ENCODE results near the gene TWNK. TPM values are rescaled to one million over a fixed set of nuclear protein-coding genes. Genes with fewer than 3 reads are reported as not detected.
A peak's percentile ranks its signal among the peaks of the same experiment; 100 is the strongest.

Gene TWNK
- 5.5 TPM in 2 replicates for polyA plus RNA-seq (2013)

GRCh38 chr10:100986952-100987684, at the start of gene TWNK, which contains the start of gene MRPL43:
TSS of gene TWNK (plus strand) at chr10:100987543. CDS start at chr10:100988211, 668 bp downstream.
TSS of gene MRPL43 (minus strand) at chr10:100987497. CDS start at chr10:100987443, 54 bp downstream.
- peaks cover 5% of the 10 kb centered on the region for H3K79me1 ChIP-seq (ENCODE audit: low read length)
- peak within 1 kb of the TSS; percentile 96 for H3K18ac ChIP-seq (ENCODE audit: low read length)
- peak within 1 kb of the TSS; percentile 77 for H3K27ac ChIP-seq (ENCODE audit: low read depth, low read length)
- peak; percentile 80 to 85 for DNase-seq
- peaks cover 9 to 10% of the 10 kb centered on the region in 2 experiments for H3K4me1 ChIP-seq (ENCODE audit: control insufficient read depth in 1 of 2, insufficient read depth in 2 of 2, low read length in 2 of 2)
- peak within 1 kb of the TSS; percentile 96 for H4K12ac ChIP-seq (ENCODE audit: low read depth, low read length)
- H3K79me2 ChIP-seq (ENCODE audit: control insufficient read depth, insufficient read depth, low read length, poor library complexity), result peaks cover 6% of the 10 kb centered on the region
- H3K27me3 ChIP-seq (ENCODE audit: insufficient read depth, low read length), result no peaks in the 10 kb centered on the region
- peak within 1 kb of the TSS; percentile 100 for H4K8ac ChIP-seq (ENCODE audit: low read depth, low read length)
- peak within 1 kb of the TSS; percentile 96 for H2AFZ ChIP-seq (ENCODE audit: insufficient read depth, low read length, poor library complexity)
- H3K14ac ChIP-seq (ENCODE audit: low read length), result peak within 1 kb of the TSS; percentile 95
- peak within 1 kb of the TSS; percentile 99 for H3K4me3 ChIP-seq (ENCODE audit: low read depth, low read length)
- WGBS (ENCODE audit: extremely low coverage, insufficient coverage, insufficient read length), result no CpG with 5 or more reads among the region's 75 CpGs
- no peaks in the 10 kb centered on the region for H3K9me3 ChIP-seq (ENCODE audit: insufficient read depth, low read depth, low read length)
- H4K91ac ChIP-seq (ENCODE audit: low read depth, low read length), result peak within 1 kb of the TSS; percentile 96
- H3K36me3 ChIP-seq (ENCODE audit: control insufficient read depth in 1 of 2, insufficient read depth in 2 of 2, low read length in 2 of 2), result peaks cover 31 to 43% of the 10 kb centered on the region in 2 experiments
- peak within 1 kb of the TSS; percentile 86 for H2BK120ac ChIP-seq (ENCODE audit: insufficient read depth, low read length, poor library complexity)
- H3K4me2 ChIP-seq (ENCODE audit: low read length), result peak within 1 kb of the TSS; percentile 82
- peak within 1 kb of the TSS; percentile 6 for H2AK5ac ChIP-seq (ENCODE audit: low read length)
- peak within 1 kb of the TSS; percentile 85 for H2BK5ac ChIP-seq (ENCODE audit: low read depth, low read length, poor library complexity)
- H2BK12ac ChIP-seq (ENCODE audit: low read length), result no peak within 1 kb of the TSS
- no peak within 1 kb of the TSS for H3K23ac ChIP-seq (ENCODE audit: low read length)
- H3K4ac ChIP-seq (ENCODE audit: low read depth, low read length), result peak within 1 kb of the TSS; percentile 92
- peak within 1 kb of the TSS; percentile 97 for H3K9ac ChIP-seq (ENCODE audit: low read length)

DNA sequence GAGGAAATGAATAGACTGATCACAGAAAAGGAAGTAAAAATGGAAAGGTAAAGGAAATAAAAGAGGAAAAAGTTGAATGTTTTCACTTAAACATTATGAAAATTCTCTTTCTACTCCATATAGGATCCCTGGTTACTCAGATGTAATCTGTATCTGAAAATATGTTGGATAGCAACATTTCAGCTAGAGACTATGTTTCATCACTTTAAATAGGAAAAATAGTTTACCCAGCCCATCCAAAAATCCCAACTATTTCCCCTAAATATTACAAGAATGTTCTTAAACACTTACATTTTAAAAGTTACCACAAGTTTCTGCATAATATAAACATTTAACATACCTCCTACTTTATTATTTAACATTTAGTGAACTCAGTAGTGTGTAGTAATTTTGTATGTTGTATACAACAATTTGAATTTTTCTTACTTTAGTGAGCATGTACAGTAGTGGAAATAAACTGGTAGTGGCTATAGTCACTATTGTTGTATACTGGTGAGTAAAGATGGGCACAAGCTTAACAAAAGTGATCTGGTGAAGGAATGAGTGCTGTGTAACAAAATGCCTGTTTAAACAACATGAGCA, 47.5 kb upstream of the TWNK start:
- Histone ChIP-seq H3K4ac (ENCODE audit: low read depth, low read length) (no peak overlapping the region), H4K12ac (ENCODE audit: low read depth, low read length) (no peak overlapping the region), H3K27me3 (ENCODE audit: insufficient read depth, low read length) (no peaks in the 10 kb centered on the region), H2BK120ac (ENCODE audit: insufficient read depth, low read length, poor library complexity) (no peak overlapping the region), H2BK12ac (ENCODE audit: low read length) (no peak overlapping the region), H2AK5ac (ENCODE audit: low read length) (no peak overlapping the region), H4K8ac (ENCODE audit: low read depth, low read length) (no peak overlapping the region), H4K91ac (ENCODE audit: low read depth, low read length) (no peak overlapping the region), H2AFZ (ENCODE audit: insufficient read depth, low read length, poor library complexity) (no peak overlapping the region), H3K23ac (ENCODE audit: low read length) (no peak overlapping the region), H3K4me1 (ENCODE audit: control insufficient read depth in 1 of 2, insufficient read depth in 2 of 2, low read length in 2 of 2) (no peaks in the 10 kb centered on the region), H3K79me1 (ENCODE audit: low read length) (no peaks in the 10 kb centered on the region), H3K9me3 (ENCODE audit: insufficient read depth, low read depth, low read length) (no peaks in the 10 kb centered on the region), H3K4me2 (ENCODE audit: low read length) (no peak overlapping the region), H3K79me2 (ENCODE audit: control insufficient read depth, insufficient read depth, low read length, poor library complexity) (no peaks in the 10 kb centered on the region), H3K9ac (ENCODE audit: low read length) (no peak overlapping the region), H2BK5ac (ENCODE audit: low read depth, low read length, poor library complexity) (no peak overlapping the region), H3K4me3 (ENCODE audit: low read depth, low read length) (no peak overlapping the region), H3K14ac (ENCODE audit: low read length) (no peak overlapping the region), H3K18ac (ENCODE audit: low read length) (no peak overlapping the region), H3K36me3 (ENCODE audit: control insufficient read depth in 1 of 2, insufficient read depth in 2 of 2, low read length in 2 of 2) (peaks cover 21 to 25% of the 10 kb centered on the region in 2 experiments), H3K27ac (ENCODE audit: low read depth, low read length) (no peak overlapping the region)
- DNase-seq, result peak; percentile 8 to 80

DNA sequence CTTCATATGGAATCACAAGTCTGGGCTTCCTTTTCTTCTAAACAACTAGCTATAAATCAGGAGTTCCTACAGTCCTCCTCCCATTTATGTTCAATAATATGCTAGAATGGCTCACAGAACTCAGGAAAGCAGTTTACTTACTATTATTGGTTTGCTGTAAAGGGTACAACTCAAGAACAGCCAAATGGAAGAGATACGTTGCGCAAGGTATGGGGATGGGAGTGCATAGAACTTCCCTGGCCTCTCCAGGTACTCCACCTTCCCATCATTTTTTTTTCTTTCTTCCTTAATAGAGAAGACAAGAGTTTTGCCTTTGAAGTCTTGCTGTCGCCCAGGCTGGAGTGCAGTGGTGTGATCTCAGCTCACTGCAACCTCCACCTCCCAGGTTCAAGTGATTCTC, 45.1 kb upstream of the TWNK start:
- H3K79me1 ChIP-seq (ENCODE audit: low read length), result no peaks in the 10 kb centered on the region

GRCh38 chr10:100943508-100943907, 43.8 kb upstream of the TWNK start:
- Histone ChIP-seq H3K79me2 (ENCODE audit: control insufficient read depth, insufficient read depth, low read length, poor library complexity) (no peaks in the 10 kb centered on the region), H3K36me3 (ENCODE audit: control insufficient read depth in 1 of 2, insufficient read depth in 2 of 2, low read length in 2 of 2) (peaks cover 19 to 23% of the 10 kb centered on the region in 2 experiments), H4K12ac (ENCODE audit: low read depth, low read length) (no peak overlapping the region), H3K9ac (ENCODE audit: low read length) (no peak overlapping the region), H3K23ac (ENCODE audit: low read length) (no peak overlapping the region), H3K4ac (ENCODE audit: low read depth, low read length) (no peak overlapping the region), H2BK5ac (ENCODE audit: low read depth, low read length, poor library complexity) (no peak overlapping the region), H3K4me3 (ENCODE audit: low read depth, low read length) (no peak overlapping the region), H3K27me3 (ENCODE audit: insufficient read depth, low read length) (no peaks in the 10 kb centered on the region), H3K27ac (ENCODE audit: low read depth, low read length) (no peak overlapping the region), H4K8ac (ENCODE audit: low read depth, low read length) (no peak overlapping the region), H2AFZ (ENCODE audit: insufficient read depth, low read length, poor library complexity) (no peak overlapping the region), H3K79me1 (ENCODE audit: low read length) (no peaks in the 10 kb centered on the region), H3K4me2 (ENCODE audit: low read length) (no peak overlapping the region), H3K18ac (ENCODE audit: low read length) (no peak overlapping the region), H3K14ac (ENCODE audit: low read length) (no peak overlapping the region), H3K9me3 (ENCODE audit: insufficient read depth, low read depth, low read length) (no peaks in the 10 kb centered on the region), H2BK12ac (ENCODE audit: low read length) (no peak overlapping the region), H2AK5ac (ENCODE audit: low read length) (no peak overlapping the region), H4K91ac (ENCODE audit: low read depth, low read length) (no peak overlapping the region), H2BK120ac (ENCODE audit: insufficient read depth, low read length, poor library complexity) (no peak overlapping the region), H3K4me1 (ENCODE audit: control insufficient read depth in 1 of 2, insufficient read depth in 2 of 2, low read length in 2 of 2) (no peaks in the 10 kb centered on the region)
- DNase-seq, result no peak

More for the DNA sequence above, 45.1 kb upstream of the TWNK start:
- no peak overlapping the region for H3K27ac ChIP-seq (ENCODE audit: low read depth, low read length)
- H2BK5ac ChIP-seq (ENCODE audit: low read depth, low read length, poor library complexity), result no peak overlapping the region
- H4K91ac ChIP-seq (ENCODE audit: low read depth, low read length), result no peak overlapping the region
- no CpG with 5 or more reads among the region's 3 CpGs for WGBS (ENCODE audit: extremely low coverage, insufficient coverage, insufficient read length)
- no peaks in the 10 kb centered on the region for H3K9me3 ChIP-seq (ENCODE audit: insufficient read depth, low read depth, low read length)
- no peak overlapping the region for H4K12ac ChIP-seq (ENCODE audit: low read depth, low read length)
- H3K23ac ChIP-seq (ENCODE audit: low read length), result no peak overlapping the region
- no peak overlapping the region for H3K4ac ChIP-seq (ENCODE audit: low read depth, low read length)
- no peak for DNase-seq
- no peak overlapping the region for H2AK5ac ChIP-seq (ENCODE audit: low read length)
- no peak overlapping the region for H2AFZ ChIP-seq (ENCODE audit: insufficient read depth, low read length, poor library complexity)
- H3K27me3 ChIP-seq (ENCODE audit: insufficient read depth, low read length), result no peaks in the 10 kb centered on the region
- no peak overlapping the region for H3K9ac ChIP-seq (ENCODE audit: low read length)
- H3K4me1 ChIP-seq (ENCODE audit: control insufficient read depth in 1 of 2, insufficient read depth in 2 of 2, low read length in 2 of 2), result no peaks in the 10 kb centered on the region
- no peak overlapping the region for H2BK120ac ChIP-seq (ENCODE audit: insufficient read depth, low read length, poor library complexity)
- no peak overlapping the region for H3K4me2 ChIP-seq (ENCODE audit: low read length)
- H4K8ac ChIP-seq (ENCODE audit: low read depth, low read length), result no peak overlapping the region
- no peak overlapping the region for H2BK12ac ChIP-seq (ENCODE audit: low read length)
- no peaks in the 10 kb centered on the region for H3K79me2 ChIP-seq (ENCODE audit: control insufficient read depth, insufficient read depth, low read length, poor library complexity)
- no peak overlapping the region for H3K18ac ChIP-seq (ENCODE audit: low read length)
- H3K36me3 ChIP-seq (ENCODE audit: control insufficient read depth in 1 of 2, insufficient read depth in 2 of 2, low read length in 2 of 2), result peaks cover 19 to 22% of the 10 kb centered on the region in 2 experiments
- H3K4me3 ChIP-seq (ENCODE audit: low read depth, low read length), result no peak overlapping the region
- H3K14ac ChIP-seq (ENCODE audit: low read length), result no peak overlapping the region
